HG03135 (cell line): ENCODE results near the gene ASCC3.
"Not testable (repeated sequence)": the region's sequence is repeated elsewhere in the genome, so short reads cannot be mapped to it uniquely, and the experiment has no call there.

Source experiments
- ATAC-seq: cut with Tn5 transposase; IDR thresholded peaks from one replicate; pipeline ENCODE4 v1.9.1; 2021; ENCODE audit warnings: mild to moderate bottlenecking, moderate library complexity; ENCODE audit not compliant: unreplicated experiment

ASCC3 gene

DNA sequence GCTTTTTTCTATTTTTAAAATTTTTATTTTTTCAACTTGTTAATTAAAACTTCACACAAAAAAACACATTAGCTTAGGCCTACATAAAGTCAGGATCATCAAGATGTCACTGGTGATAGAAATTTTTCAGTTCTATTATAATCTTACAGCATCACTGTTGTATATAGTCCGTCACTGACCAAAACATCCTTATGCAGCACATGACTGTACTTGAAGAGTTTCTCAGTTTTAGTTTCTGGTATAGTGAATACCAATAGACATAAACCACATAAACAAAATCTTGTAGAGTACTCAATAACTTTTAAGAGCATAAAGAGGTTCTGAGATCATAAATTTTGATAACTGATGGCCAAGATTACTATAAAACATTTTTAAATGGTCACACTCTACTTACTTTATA, 71.8 kb downstream of the ASCC3 start:
- peak; percentile 80 for ATAC-seq

DNA sequence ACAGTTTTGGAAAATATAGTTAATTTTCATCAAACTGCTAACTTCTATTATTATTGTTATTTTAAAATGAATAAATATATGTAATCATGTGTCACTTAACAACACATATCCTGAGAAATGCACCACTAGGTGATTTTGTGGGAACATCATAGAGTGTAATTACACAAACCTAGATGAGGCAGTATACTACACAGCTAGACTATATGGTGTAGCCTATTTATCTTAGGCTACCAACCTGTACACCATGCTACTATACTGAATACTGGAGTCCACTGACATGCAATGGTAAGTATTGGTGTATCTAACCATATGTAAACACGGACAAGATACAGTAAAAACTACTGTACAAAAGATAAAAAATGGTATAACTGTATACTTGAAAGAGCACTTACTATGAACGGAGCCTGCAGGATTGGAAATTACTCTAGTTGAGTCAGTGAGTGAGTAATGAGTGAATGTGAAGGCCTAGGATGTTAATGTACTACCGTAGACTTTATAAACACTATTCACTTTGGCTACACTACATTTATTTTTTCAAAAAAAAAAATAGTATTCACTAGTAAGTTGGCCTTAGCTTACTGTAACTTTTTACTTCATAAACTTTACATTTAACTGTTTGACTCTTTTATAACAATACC, 72.4 kb downstream of the ASCC3 start:
- ATAC-seq: no peak

DNA sequence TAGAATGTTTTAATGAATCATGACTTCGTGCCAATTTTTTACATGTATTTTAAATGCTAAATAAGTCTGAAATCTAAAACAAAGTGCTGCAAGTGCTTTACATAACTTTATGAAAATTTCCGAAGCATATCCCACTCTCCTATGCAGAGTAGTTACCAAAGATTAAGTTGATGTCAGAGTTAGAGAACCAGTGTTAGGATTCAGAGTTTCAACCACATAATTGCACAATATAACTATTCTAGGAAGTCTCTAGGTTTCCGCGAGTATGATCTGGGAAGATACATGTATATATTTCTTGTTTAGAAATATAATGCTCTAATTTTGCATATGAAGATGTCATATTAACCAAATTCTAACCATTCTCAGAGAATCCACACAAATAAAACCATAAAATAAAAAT, 74.8 kb downstream of the ASCC3 start:
- no peak for ATAC-seq

DNA sequence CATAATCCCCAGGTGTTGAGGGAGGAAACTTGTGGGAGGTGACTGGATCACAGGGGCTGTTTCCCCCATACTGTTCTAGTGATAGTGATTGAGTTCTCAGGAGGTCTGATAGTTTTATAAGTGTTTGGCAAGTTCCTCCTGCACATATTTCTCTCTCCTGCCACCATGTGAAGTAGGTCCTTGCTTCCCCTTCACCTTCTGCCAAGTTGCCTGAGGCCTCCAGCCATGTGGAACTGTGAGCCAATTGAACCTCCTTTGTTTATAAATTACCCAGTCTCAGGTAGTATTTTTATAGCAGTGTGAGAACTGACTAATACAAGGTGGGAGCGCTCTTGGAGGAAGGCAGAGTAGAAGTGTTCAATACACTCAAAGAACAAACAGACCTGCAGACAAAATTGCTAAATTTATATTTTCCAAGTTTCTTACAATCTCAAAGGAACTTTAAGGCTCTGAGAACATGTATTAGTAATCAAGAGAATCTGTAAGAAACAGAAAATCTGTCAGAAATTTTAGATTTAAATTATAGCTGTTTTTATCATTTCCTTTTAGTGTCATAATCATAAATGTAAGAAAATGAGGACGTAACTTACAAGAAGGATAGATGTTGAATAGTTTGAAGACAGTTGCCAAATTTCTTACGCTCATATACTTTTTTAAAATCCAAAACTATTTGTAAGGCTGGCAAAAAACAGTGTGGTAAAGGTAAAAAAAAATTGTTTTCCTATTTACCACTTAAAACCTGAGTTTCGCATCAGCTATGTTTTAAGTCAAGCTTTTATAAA, 77.7 kb downstream of the ASCC3 start:
- no peak for ATAC-seq

DNA sequence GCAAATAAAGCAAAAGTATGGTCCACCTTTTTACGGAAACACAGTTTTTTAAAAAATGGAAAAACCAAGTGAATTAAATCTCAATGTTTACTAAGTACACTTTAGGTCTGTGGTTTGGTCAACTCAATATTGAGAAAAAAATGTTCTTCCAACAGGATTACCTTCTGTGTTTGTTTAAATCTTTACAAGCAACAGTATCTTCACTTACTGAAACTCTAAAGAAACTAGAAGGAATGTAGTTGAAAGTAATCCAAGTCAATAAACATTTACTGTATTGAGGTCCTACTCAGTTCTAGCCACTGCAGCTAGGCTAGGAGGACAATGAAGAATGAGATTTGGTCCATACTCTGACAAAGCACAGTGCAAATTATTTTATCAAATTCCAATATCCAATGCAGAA, 80.1 kb downstream of the ASCC3 start:
- ATAC-seq: no peak

DNA sequence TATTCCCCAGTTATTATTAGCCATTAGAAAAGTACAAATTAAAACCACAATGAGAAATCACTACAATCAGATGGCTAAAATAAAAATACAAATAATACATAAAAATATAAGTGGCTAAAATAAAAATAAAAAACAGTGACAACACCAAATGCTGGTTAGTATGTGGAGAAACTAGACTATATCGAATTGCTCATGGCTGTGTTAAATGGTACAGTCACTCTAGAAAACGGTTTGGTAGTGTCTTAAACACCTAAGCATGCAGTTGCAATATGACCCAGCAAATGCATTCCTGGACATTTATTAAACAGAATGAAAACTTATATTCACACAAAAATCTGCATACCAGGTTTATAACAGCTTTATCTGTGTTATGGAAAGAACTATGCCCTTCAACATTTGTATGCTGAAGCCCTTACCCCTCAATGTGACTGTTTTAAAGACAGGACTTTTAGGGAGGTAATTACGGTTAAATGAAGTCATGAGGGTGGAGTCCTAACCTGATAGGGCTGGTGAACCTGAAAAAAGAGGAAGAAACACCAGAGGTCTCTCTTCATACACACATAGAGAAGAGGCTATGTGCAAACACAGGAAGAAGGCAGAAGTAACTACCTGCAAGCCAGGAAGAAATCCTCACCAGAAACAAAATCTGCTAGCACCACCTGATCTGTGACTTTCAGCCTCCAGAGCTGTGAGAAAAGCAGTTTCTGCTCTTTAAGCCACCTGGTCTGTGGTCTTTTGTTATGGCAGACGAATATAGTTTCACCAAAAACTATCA, 84.9 kb downstream of the ASCC3 start:
- ATAC-seq: peak; percentile 96

DNA sequence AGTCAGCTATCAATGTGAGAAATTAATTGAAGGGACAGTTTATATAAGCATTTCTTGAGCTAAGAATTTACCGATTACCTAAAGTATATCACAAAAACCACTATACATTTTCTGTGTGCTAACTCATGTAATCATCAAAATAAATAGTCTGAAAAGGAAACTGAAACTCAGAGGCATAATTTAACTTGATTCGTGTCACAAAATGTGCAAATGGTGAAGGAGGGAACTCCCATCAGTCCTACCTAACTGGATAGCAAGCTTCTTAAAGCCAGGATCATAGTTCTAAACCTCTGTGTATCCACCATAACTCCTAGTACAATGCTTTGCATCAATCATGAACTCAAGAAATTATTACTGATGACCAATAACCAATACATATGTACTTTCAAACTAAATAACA, 91.0 kb downstream of the ASCC3 start:
- no peak for ATAC-seq

DNA sequence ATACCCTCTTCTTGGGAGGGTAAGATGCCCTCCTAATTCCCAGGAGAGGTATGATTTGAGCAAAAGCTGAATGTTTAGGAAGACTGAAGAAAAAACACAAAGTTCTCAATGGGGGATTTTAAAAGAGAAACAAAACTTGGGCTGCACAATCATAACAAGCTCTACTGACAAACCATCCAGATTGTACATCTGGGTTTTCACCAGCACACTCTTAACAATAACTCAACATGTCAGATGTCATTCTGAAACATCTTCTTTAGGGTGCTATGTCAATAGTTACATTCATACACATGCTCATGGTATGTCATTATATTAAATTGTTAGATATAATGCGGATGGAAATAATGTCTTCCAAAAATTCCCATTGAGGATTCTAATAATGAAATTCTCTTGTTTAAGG, 95.1 kb downstream of the ASCC3 start:
- ATAC-seq: no peak

DNA sequence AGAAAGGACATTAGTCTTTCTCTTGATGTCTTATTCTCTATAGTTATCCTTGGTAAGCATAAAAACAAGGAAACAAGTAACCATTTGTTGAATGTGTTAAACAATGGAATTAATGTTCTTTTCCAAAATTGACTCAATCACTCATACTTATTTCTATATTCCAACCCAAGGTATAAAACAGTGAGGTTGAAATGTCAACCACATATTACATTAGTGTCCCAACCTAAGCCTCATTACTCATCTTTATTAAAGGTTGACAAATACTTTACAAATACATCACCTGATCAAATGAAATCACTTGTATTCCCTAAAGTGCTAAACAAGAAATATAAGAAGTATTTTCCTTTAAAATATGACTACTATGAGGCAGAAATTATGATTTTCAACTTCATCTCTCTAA, 100.5 kb downstream of the ASCC3 start:
- ATAC-seq: no peak

DNA sequence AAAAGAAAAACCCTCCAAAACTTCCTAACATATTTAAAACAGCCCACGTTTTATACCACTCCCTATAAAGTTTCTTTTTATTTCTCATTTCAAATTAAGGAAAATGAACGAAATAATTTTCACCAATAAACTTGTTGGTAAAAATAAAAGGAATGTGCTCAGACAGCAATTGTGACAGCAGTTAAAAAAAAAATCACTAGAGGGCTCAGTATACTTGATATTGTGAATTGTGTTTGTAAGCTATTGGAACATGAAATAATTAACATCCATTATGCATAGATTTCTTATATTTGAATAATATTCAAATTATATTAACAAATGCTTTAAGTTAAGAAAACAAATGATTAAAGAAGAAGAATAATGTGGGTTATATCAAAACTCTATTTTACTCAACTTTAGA, 105.5 kb downstream of the ASCC3 start:
- ATAC-seq: no peak

DNA sequence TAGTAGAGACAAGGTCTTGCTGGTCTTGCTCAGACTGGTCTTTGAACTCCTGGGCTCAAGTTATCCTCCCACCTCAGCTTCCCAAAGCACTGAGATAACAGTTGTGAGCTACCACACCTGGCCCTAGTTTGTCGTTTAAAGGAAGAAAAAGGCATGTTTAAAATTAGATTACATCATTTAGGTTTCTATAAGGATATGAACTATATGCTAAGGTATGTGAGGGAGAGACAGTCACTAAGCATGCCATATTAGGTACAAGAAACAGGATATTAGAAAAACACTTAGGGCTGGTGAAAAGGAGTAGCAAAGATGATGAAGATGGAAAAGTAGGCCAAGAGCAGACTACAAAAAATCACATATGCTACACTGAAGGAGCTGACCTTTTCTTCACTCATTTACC, 106.4 kb downstream of the ASCC3 start:
- no peak for ATAC-seq

DNA sequence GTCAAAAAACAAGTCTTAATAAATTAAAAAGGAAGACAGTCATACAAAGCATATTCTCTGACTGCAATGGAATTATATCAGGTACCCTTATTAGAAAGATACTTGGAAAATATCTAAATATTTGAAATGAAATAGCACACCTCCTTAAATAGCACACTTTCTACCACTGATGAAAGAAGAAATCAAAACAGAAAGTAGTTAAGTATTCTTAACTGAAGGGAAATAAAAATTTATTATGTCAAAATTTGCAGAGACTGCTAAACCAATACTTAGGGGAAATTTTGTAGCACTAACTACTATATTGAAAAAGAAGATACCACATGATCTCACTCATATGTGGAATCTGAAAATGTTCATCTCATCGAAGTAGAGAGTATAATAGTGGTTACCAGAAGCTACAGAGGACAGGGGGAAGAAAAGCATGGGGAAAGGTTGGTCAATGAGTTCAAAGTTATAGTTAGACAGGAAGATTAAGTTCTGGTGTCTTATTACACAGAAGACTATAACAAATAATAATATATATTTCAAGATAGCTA, 112.2 kb downstream of the ASCC3 start:
- no peak for ATAC-seq

DNA sequence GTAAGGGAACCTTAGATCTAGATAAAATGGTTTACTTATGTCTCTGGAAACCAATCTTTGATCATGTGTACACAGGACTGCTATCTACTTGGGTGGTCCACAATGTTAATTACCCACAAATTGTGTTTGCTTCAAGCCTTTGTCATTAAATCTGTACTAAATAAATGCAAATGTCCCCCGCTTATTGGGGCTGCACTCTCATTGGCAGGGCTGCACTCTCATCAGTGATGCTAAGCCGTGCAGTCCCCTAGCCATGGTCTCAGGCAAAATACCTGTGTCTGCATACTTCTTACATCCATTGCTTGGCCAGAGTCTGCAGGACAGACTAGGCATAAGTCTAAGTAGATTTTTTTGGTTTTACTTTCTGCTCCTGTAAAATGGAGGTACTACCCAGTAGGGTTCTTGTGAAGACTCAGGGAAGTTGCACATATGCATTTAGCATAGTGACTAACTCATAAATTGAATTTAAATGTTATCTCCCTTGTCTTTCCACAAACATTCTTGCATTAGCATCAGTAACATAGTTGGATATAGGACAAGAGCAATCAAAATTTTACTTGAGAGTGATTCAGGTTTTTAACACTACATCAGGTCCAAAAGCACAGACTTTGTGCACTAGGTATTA, 117.4 kb downstream of the ASCC3 start:
- no peak for ATAC-seq

DNA sequence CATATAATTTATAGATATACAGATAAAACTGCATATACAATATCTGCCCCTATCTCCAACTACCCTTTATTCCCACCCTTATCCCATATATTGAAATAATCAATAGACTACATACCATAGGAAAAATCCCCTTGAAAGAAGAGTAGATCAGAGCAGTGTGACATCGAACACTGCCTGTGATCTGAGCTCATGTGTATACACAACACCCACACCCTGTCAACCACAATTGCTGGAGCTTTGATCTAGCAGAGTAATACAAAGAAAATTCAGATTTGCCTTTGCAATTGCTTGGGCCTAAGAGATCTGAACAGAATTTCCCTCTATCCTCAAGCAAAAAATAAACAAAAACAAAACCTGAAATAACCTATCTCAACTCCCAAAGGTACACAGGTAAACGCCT, 119.3 kb downstream of the ASCC3 start:
- ATAC-seq: no peak

DNA sequence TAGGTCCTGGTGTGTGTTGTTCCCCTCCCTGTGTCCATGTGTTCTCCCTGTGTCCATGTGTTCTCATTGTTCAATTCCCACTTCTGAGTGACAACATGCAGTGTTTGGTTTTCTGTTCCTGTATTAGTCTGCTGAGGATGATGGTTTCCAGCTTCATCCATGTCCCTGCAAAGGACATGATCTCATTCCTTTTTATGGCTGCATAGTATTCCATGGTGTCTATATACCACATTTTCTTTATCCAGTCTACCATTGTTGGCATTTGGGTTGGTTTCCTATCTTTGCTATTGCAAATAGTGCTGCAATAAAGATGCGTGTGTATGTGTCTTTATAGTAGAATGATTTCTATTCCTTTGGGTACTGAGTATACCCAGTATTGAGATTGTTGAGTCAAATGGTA, 122.7 kb downstream of the ASCC3 start:
- not testable (repeated sequence) for ATAC-seq

DNA sequence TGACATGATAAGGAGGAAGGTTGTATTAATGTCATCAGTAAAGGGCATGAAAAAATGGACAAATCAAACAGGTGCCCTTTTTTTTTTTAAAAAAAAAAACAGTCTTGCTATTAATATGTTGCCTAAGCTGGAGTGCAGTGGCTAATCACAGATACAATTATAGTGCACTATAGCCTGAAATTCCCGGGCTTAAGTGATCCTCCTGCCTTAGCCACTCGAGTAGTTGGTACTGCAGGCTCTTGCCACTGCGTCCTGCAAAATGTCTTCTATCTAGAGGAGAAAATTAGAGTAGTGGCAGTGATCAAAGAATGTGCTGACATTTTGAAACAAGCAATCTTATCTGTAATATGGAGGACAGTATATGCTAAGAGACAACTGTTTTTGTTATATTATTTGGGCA, 127.7 kb downstream of the ASCC3 start:
- no peak for ATAC-seq

DNA sequence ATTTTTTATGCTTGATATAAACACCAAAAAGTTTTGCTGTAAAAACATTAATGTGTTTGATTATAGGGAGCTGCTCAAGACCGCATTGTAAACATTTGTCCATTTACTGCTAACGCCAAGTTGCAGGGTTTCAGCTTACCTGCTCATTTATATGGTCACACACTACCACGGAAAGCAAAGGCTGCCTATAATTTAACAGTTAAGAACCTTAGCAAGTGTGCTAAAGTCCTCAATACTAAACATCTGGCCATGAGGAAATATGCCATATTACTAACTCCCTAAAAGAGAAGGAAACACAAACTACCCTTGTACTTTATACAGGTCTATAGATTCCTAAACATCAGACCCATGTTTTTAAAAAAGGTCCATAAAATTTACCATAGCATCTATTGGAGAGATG, 129.5 kb downstream of the ASCC3 start:
- ATAC-seq: no peak

DNA sequence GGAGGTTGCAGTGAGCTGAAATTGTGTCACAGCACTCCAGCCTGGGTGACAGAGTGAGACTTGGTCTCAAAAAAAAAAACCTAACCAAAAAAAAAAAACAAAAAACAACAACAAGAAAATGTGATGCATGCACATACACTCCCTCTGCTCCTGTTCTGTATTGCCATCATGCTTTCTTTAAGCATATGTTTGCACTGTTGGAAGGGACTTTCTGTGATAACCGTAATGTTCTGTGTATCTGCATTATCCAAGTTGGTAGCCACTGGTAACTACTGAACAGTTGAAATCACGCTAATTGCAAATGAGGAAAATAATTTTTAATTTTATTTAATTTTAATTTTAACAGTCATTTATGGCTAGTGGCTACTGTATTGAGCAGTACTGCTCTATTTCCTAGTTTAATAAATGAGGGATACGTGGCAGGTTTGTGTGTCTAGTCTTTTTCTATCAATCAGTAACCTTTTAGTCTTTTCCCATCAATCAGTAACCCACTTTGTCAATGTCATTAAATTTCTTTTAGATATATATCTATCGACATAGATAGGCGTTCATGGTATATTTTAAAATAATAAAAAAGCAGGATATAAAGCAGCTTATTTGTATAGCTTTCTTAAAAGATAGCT, 135.6 kb downstream of the ASCC3 start:
- no peak for ATAC-seq

DNA sequence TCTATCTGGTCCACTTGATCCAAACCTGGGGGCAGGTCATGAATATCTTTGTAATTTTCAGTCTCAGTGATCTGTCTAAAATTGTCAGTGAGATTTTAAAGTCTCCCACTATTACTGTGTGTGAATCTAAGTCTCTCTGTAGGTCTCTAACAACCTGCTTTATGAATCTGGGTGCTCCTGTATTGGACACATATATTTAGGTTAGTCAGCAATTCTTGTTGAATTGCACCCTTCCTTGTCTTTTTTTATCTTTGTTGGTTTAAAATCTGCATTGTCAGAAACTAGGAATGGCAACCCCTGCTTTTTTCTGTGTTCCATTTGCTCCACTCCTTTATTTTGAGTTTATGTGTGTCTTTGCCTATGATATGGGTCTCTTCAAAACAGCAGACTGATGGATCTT, 140.7 kb downstream of the ASCC3 start:
- no peak for ATAC-seq

DNA sequence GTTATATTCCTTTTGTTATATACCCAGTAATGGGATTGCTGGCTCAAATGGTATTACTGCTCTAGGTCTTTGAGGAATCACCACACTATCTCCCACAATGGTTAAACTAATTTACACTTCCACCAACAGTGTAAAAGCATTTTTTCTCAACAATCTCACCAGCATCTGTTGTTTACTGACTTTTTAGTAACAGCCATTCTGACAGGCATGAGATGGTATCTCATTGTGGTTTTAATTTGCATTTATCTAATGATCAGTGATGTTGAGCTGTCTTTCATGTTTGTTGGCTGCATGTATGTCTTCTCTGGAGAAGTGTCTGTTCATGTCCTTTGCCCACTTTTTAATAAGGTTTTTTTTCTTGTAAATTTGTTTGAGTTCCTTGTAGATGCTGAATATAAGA, 143.4 kb downstream of the ASCC3 start:
- ATAC-seq: not testable (repeated sequence)

DNA sequence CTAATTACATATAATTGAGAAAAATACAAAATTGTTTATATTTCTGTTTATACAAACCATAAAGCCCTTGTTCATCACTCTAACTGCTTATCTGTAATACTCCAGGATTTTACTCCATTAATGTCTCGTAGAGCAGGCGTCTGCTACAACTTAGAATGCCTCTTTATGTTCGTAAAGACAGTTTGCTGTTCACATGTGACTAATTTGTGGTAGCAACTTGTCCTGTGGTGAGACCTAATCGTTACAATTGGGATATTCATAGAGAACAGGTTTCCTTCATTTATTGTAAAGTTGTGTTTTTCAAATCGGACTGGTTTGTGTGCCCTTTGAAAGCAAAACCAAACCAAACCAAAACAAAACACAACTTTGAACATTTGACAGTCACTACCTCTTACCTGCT, 149.7 kb downstream of the ASCC3 start:
- no peak for ATAC-seq
